Activated naive CD8-positive, alpha-beta T cell treated with anti-CD3 and anti-CD28 coated beads, Interleukin-2, amount 50 U/mL, for 16 hours (primary cell): ENCODE data around the gene NPAS1.

Experiments used
- DNase-seq: peaks from one replicate; pipeline ENCODE4 v3.0.0-alpha.2; 2020; ENCODE audit warnings: low read depth, low spot score

NPAS1 gene, protein sequence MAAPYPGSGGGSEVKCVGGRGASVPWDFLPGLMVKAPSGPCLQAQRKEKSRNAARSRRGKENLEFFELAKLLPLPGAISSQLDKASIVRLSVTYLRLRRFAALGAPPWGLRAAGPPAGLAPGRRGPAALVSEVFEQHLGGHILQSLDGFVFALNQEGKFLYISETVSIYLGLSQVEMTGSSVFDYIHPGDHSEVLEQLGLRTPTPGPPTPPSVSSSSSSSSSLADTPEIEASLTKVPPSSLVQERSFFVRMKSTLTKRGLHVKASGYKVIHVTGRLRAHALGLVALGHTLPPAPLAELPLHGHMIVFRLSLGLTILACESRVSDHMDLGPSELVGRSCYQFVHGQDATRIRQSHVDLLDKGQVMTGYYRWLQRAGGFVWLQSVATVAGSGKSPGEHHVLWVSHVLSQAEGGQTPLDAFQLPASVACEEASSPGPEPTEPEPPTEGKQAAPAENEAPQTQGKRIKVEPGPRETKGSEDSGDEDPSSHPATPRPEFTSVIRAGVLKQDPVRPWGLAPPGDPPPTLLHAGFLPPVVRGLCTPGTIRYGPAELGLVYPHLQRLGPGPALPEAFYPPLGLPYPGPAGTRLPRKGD

GRCh38 chr19:47019431-47020041 lies at the start of gene NPAS1:
Gene NPAS1 (plus strand): TSS chr19:47019837. CDS start chr19:47021048, 1,211 bp downstream.
- no peak for DNase-seq

DNA sequence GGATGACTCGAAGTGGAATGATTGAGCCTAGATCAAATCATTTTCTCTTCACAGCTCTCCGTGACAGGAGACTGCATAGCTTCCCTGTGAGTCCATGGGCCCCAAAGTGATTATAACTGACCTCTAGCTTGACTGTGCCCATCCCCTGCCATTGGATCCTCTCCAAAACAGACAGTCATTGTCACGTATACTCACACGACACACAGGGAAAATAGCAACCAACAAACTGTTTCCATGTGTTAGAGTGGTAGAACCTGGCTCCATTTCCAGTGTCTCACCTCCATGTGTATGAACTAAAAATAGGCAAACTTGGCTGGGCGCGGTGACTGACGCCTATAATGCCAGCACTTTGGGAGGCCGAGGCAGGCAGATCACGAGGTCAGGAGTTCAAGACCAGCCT lies 48.8 kb upstream of the NPAS1 start:
- no peak for DNase-seq

- DNase-seq: no peak
Measured at GRCh38 chr19:46972311-46972710, 47.3 kb upstream of the NPAS1 start.

DNA sequence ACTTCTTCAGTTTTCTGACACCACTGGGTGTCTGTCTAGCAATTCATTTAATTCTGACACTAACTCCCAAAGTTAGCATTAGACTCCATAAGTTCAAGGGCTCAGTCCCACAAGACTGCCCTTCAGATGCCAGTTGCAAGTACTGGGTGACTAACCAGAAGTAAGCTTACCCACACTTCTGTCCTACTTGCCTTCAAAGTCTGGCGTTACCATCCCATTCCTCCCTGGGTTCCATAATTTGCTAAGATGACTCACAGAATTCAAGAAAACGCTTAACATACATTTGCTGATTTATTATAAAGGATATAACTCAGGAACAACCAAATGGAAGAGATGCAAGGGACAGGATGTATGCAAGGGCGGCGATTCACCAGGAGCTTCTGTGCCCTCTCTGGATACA lies 45.5 kb upstream of the NPAS1 start:
- DNase-seq: no peak

DNA sequence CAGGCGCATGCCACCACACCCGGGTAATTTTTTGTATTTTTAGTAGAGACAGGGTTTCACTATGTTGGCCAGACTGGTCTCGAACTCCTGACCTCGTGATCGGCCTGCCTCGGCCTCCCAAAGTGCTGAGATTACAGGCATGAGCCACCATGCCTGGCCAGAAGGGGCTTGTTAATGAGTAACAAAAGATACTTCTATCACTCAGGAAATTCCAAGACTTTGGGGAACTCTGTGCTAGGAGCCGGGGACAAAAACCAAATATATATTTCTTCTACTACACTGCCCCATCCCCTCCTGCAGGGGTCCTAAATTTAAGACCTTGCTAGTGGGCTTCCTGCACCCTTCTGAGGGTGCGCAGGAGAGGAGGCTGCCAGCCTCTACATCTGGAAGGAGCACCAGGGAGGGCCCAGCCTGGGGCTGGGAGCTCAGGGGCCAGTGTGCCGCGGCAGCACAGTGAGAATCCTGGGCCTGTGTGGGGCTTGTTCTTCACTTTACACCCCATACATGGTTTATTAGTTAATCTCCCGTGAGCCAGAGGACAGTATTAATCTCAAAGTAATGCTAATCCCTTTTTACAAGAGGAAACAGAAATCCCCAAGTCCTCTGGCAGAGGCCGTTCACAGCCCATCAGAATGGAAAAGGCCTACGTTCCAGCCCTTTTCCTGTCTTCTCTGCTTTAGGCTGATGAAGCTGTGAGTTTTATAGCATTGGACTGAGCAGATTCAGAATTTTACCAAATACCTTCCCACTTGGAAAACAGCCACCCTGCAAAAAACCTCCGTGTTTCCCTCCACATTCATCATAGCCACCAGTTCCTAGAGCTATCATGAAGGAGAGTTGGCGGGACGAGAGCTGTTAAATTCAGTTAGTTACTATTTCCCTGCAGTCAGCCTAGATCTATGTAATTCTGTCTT lies 44.4 kb upstream of the NPAS1 start:
- no peak for DNase-seq

DNA sequence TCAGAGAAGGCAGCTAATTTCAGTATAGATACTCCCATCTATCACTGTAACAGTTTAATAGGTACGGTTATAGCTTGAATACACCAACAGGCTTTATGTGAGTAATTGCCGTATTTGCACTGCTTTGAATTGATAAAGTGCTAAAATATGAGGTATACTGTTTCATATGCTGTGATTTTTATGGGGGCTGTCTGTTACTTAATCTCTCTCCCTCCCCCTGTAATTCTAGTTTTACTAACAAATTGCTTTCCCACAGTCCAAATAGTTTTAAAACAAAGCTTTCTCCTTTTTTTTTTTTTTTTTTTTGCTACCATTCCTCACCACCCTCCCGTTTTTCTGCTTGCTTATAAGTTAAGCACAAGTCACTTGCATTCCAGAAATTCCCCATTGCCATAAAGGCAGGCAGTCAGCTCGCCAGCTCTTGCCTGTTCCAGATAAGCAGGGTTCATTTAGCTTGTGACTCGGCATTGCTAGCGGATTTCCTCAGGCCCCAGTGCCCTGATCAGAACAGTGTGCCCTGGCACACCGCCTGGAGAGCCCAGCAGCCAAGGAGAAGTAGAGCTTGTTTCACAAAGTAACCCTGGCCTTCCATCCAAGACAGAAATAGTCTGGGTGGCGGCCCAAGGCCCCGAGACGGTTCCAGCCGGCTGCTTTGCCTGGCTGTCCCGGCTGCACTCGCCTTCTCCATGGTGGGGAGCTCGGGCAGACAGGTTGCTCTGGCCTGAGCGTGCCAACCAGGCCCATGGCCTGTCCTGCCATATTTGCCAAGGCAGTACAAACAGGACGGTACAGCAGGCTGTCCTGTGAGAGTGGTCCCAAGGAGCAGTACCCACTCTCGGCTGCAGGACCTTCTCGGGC lies 43.5 kb upstream of the NPAS1 start:
- DNase-seq: no peak

GRCh38 chr19:46976845-46977320 lies 42.8 kb upstream of the NPAS1 start:
- no peak for DNase-seq

DNA sequence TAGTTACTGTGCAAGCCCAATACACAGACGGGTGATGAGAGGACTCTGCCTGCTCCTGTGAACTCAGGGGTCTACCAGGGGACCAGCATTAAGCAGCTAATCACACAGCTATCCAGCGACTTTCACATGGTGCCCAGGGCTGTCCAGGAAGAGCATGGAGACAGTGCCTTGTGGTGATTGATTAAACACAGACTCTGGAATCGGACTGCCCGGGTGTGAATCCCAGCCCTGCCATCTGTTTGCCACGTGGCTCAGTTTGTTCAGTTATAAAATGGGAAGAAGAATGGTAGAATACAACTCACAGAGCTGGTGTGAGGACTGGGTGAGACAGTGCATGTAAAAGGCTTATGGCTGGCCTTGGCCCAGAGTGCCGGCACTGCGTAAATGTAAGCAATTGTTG lies 42.1 kb upstream of the NPAS1 start:
- no peak for DNase-seq

DNA sequence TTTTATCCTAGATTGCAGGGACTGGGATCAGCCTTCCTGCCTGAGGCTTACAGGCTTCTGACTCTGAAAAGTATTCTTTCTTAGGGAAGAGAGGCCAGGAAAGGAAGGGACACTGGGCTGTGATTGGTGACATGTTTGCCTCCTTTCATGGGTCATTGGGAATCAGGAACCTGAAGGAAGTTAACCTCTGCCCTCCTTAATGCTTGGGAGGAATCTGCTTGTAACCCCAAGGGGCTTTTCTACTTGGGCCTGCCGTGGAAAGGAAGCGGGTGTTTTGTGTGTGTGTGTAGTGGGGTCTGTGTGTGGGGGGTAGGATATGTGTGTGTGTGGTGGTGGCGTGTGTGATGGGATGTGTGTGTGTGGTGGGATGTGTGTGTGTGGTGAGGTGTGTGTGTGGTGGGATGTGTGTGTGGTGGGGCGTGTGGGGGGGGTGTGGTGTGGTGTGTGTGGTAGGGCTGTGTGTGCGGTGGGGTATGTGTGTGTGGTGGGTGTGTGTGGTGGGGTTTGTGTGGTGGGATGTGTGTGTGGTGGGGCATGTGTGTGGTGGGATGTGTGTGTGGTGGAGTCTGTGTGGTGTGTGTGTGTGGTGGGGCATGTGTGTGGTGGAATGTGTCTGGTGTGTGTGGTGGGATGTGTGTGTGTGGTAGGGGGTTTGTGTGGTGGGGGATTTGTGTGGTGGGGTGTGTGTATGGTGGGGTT lies 41.3 kb upstream of the NPAS1 start:
- DNase-seq: no peak

GRCh38 chr19:46979126-46980105 lies 40.2 kb upstream of the NPAS1 start:
- no peak for DNase-seq

GRCh38 chr19:46980761-46981160 lies 38.9 kb upstream of the NPAS1 start:
- no peak for DNase-seq

DNA sequence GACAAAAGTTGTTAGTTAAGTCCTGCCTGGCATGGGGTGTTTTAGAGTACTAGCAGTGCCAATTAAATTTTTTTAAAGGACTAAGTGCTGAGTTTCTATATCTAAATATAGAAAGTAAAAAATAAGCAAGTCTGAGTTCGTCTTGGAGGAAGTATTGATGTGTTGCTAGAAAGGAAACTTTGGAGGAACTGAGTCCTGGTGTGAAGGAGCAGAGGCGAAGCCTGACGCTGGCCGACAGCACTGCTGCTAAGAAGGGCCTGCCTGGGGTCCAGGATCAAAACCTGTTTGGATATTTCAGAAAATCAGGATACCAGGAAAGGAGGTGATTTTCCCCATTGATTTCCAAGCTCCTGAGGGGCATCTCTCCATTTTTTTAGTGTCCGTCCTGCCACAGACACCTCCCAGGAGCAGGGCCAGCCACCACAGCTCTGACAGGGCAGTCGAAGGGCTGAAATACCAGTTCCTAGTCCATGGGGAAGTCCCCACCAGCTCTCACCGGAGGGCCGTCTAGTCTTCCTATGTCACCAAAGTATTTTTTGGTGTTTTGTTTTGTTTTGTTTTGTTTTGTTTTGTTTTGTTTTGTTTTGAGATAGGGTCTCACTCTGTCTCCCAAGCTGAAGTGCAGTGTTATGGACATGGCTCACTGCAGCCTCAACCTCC lies 38.2 kb upstream of the NPAS1 start:
- no peak for DNase-seq

GRCh38 chr19:46983097-46983496 lies 36.5 kb upstream of the NPAS1 start:
- no peak for DNase-seq

DNA sequence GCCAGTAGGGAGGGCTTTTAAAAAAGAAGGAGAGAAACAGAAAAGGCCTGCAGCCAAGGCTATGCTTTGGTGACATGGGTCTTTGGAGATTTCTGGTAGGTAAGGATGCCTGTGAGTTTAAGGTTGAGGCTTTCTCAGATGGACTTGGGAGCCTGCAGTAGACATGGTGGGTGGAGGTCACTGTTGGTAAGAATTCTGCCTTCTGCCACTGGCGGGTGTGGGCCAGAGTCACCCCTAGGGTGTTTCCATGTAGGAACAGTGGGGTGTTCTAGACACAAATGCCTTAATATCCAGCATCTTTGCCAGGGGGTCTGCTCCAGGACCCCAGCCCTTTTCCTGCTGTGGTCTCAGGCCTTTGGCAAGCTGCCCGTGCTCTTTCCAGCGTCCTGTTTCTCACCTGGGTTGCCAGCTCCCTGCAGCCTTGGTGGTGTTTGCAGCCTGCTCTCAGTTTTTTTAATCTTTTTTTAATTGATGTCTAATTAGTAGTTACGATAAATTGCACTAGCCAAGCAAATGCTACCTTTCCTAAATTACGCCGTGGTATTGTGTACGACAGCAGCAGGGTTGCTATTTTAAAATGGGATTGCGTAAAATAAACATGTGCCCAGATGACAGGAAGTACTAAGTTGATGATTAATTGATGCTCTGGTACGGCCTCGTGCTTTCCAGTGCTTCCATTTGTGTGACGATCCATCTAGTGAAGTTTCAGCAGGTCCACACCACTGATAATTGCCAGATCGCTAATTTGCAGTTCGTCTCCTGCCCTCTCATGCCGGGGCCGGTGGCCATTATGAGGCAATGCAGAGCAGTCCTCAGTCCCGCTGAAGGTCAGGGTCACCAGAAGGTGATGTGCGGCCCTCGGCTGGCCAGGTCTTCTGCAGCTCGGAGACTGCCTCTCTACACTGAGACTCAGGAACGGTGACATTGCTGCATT lies 35.3 kb upstream of the NPAS1 start:
- DNase-seq: no peak

DNA sequence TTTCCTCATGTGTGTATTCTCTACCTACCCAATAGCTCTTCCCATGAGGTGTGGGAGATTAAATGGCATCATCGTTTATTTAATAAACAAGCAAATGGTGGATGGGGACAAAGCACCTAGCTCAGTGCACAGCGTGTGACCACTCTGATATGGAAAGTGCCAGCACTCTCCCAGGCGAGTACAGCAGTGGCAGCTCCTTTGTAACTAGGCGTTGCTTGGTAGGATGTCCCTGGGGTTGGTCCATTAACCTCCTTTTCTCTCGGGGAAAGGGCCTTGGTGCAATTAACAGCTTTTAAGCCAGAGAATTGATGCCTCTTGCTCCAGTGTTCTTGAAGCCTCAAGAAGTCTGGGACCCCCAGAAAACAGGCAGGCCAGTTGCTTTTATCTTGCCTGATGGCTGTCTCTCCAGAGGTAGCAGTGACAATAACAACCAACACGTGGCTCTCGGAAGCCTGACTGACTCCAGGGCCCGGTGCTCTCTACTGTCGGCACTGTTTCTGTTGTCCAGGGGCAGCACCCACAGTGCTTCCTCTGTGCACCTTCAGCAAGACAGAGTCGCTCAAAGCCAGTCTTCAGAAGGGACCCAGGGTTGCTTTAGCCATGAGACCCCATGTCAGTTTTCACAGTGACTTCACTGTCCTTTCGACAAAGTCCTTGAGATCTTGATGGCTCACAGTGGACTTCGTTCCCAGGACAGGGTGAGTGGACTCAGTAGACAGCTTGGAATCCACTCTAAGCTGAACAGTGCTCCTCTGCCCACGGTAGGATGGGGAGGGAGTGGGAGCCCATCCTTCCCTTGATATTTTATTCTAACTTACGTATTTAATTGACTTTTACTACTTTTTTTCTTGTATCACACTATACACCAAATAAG lies 33.9 kb upstream of the NPAS1 start:
- no peak for DNase-seq

DNA sequence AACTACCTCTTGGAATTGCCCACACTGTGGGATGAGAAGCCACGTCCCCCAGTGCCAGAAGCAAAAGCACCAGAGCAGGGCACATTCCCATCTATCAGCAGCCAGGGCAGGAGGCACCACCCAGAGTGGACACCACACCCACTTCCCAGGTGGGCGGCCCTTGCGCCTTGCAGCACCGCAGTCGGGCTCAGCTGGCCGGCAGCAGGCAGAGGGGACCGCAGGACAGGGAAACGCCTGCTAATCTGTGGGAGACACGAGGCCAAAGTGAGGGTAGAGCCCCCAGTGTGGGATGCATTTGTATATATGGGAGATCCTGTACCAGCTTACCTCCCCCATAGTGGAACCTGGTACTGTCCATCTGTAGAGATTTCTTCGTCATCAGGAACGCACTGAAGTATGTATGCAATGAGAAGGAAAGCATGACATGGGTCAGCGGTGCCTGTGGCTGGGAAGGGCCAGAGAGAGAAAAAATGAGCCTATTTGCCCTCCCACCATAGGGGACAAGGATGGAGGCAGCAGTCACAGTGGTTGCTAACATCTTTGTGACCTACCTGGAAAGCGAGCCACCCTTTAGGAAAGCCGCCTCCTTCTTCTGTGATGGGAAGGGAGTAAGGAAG lies 30.9 kb upstream of the NPAS1 start:
- DNase-seq: no peak
